K562 (cell line): ENCODE data around the gene MAGIX. TPM values are rescaled to one million over a fixed set of nuclear protein-coding genes. Genes with fewer than 3 reads are reported as not detected.

Experiments
- BDP1 ChIP-seq: IDR thresholded peaks from 3 replicates; pipeline ENCODE4 v1.6.1; 2011; ENCODE audit not compliant: insufficient read length, insufficient read depth
- BHLHE40 ChIP-seq: IDR thresholded peaks from 2 replicates; pipeline ENCODE4 v1.6.1; 2011; ENCODE audit warnings: low read length, improper control_type of control experiment
- CEBPG ChIP-seq, 3 experiments: fragments of 200-800 bp in 1 of 3; sonication (Bioruptor generic) in 1 of 3; sonication (generic) in 1 of 3; formaldehyde crosslinking in 1 of 3; IDR thresholded peaks in 2 of 3; conservative IDR thresholded peaks in 1 of 3; 2 replicates each; pipeline versions ENCODE4 v1.6.1 to v1.8.0; 2016 to 2022; ENCODE audit warnings: missing compliant biosample characterization in 2 of 3, missing genetic modification characterization in 2 of 3, mild to moderate bottlenecking in 1 of 3, missing genetic modification reagents in 1 of 3
- CSDE1 ChIP-seq, 2 experiments: fragments of 450-650 bp; IDR thresholded peaks; 2 replicates each; pipeline ENCODE4 v1.6.1; 2016; ENCODE audit warnings: mild to moderate bottlenecking in 1 of 2
- HINFP ChIP-seq: fragments of 450-650 bp; conservative IDR thresholded peaks from 2 replicates; pipeline ENCODE4 v1.6.1; 2016; ENCODE audit warnings: missing genetic modification characterization, low read depth, mild to moderate bottlenecking, control low read depth, missing compliant biosample characterization
- IRF9 ChIP-seq: fragments of 450-650 bp; IDR thresholded peaks from 2 replicates; pipeline ENCODE4 v1.6.1; 2016; ENCODE audit warnings: missing biosample characterization, missing genetic modification characterization
- JUND ChIP-seq, 2 experiments: IDR thresholded peaks; 2 replicates in 1 of 2; 3 replicates in 1 of 2; pipeline ENCODE4 v1.6.1; 2011; ENCODE audit warnings: borderline replicate concordance in 2 of 2, low read depth in 2 of 2, low read length in 2 of 2, improper control_type of control experiment in 1 of 2, missing biosample characterization in 1 of 2, missing genetic modification characterization in 1 of 2, missing genetic modification reagents in 1 of 2
- MBD2 ChIP-seq: sonication (generic); IDR thresholded peaks from 2 replicates; pipeline ENCODE4 v1.6.1; 2016; ENCODE audit warnings: low read depth, borderline replicate concordance
- MTA2 ChIP-seq: fragments of 450-650 bp; IDR thresholded peaks from 2 replicates; pipeline ENCODE4 v1.6.1; 2016; ENCODE audit warnings: low read depth
- RBM15 ChIP-seq: fragments of 200-400 bp; formaldehyde crosslinking; IDR thresholded peaks from 2 replicates; pipeline ENCODE4 v1.6.1; 2018; ENCODE audit warnings: mild to moderate bottlenecking, low read length, moderate library complexity; ENCODE audit not compliant: insufficient read depth
- SRF ChIP-seq, 2 experiments: fragments of 250-450, 450-650 bp in 1 of 2; sonication (Bioruptor Pico) in 1 of 2; sonication (generic) in 1 of 2; formaldehyde crosslinking; IDR thresholded peaks; 2 replicates each; pipeline versions ENCODE4 v1.5.0 to v1.5.1; 2020 to 2022; ENCODE audit warnings: mild to moderate bottlenecking in 1 of 2, missing genetic modification reagents in 1 of 2
- TFE3 ChIP-seq: fragments of 450-650 bp; formaldehyde crosslinking; IDR thresholded peaks from 2 replicates; pipeline ENCODE4 v1.4.0; 2020; ENCODE audit warnings: mild to moderate bottlenecking, mixed read lengths
- THAP12 ChIP-seq: fragments of 250-450 bp; sonication (Bioruptor Pico); IDR thresholded peaks from 2 replicates; pipeline ENCODE4 v1.9.0; 2021; ENCODE audit warnings: mild to moderate bottlenecking, inconsistent platforms
- ZFP91 ChIP-seq: sonication (generic); formaldehyde crosslinking; IDR thresholded peaks from 2 replicates; pipeline ENCODE4 v1.8.0; 2022; ENCODE audit warnings: mild to moderate bottlenecking, missing genetic modification reagents
- ZNF583 ChIP-seq: fragments of 250-450 bp; sonication (Bioruptor Pico); IDR thresholded peaks from 2 replicates; pipeline ENCODE4 v1.4.0; 2020
- polyA plus RNA-seq, 8 experiments: library from polyadenylated mRNA; depleted of rRNA in 4 of 8; stranded (reverse) in 5 of 8; unstranded in 3 of 8; fragments of >200 nt; fragmentation: Nextera tagmentation in 2 of 8; fragmentation: Illumina TruSeq in 1 of 8; extraction: Ambion mirVana in 2 of 8; extraction: Trizol in 1 of 8; gene quantifications; 2 replicates each; pipeline versions ENCODE4 v1.2.1 to v1.2.3, GENCODE V29; 2011 to 2014; ENCODE audit warnings: inconsistent platforms in 1 of 8, missing spikeins in 1 of 8
- total RNA-seq, 7 experiments: library from RNA; depleted of rRNA in 6 of 7; stranded (reverse); fragments of >200 nt in 6 of 7; fragmentation: Illumina TruSeq in 2 of 7; extraction: Trizol in 2 of 7; gene quantifications; 2 replicates each; pipeline versions ENCODE4 v1.2.1 to v1.2.3, GENCODE V29; 2011 to 2021; ENCODE audit warnings: low replicate concordance in 1 of 7
- TF ChIP-seq, protein P1 (sequence below), 2 experiments: fragments of 450-650 bp in 1 of 2; sonication (generic) in 1 of 2; formaldehyde crosslinking in 1 of 2; IDR thresholded peaks in 1 of 2; conservative IDR thresholded peaks in 1 of 2; 2 replicates each; pipeline versions ENCODE4 v1.6.1 to v1.8.1; 2016 to 2023; ENCODE audit warnings: mild to moderate bottlenecking in 2 of 2, moderate library complexity in 2 of 2, inconsistent platforms in 1 of 2, missing genetic modification reagents in 1 of 2

MAGIX gene
- total and polyA plus RNA-seq, 9 of the 15 experiments (the other 6 are each of a cell fraction or from before 2014, with no cell fraction given), result 0.08 to 3.5 (median 0.47) TPM

DNA sequence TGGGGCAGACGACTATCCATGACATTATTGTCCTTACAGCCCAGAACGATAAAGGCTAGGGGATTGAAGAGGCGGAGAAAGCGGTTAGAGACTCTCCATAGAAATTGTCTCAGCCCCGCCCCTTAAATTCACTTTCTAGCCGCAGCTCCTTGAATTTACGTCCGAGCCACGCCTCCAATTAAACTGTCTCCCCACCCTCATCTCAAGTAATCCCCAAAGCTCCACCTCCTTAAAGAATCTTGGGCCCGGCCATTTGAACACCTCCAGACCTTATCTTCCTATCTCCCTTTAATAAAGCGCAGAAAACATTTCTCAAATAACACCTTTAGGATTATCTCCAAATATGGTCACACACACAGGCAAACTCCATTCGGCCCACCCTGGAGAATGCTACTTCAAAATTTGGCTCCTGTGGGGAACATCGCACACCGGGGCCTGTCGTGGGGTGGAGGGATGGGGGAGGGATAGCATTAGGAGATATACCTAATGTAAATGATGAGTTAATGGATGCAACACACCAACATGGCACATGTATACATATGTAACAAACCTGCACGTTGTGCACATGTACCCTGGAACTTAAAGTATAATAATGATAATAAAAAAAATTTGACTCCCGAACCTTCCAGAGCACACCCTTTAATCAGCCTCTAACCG is 7.2 kb upstream of the MAGIX start (continued):
- no peak for TF ChIP-seq TFE3 (CRISPR knock-in tag)
- TF ChIP-seq BDP1, result no peak
- TF ChIP-seq RBM15, result no peak
- no peak for TF ChIP-seq CSDE1 (IDR thresholded peaks at IDR 0.05)
- no peak for TF ChIP-seq THAP12 (CRISPR knock-in tag)
- TF ChIP-seq SRF (CRISPR knock-in tag; IDR thresholded peaks at IDR 0.05), result peak in 1 of 2 experiments; percentile 76; a peak in 2 of 4 replicates
- TF ChIP-seq ZFP91 (CRISPR knock-in tag), result no peak
- TF ChIP-seq, protein P1, sequence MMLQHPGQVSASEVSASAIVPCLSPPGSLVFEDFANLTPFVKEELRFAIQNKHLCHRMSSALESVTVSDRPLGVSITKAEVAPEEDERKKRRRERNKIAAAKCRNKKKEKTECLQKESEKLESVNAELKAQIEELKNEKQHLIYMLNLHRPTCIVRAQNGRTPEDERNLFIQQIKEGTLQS (IDR thresholded peaks at IDR 0.05), result no peak
- TF ChIP-seq, protein P1 (CRISPR knock-in tag; conservative IDR thresholded peaks at IDR 0.05), result no peak
- no peak for TF ChIP-seq BHLHE40
- no peak for TF ChIP-seq IRF9 (tag)
- no peak for TF ChIP-seq HINFP
- TF ChIP-seq MTA2, result no peak
- TF ChIP-seq ZNF583 (CRISPR knock-in tag), result no peak
- no peak for TF ChIP-seq MBD2
- TF ChIP-seq CEBPG (CRISPR knock-in tag; IDR thresholded peaks at IDR 0.05), result no peak
- no peak for TF ChIP-seq CEBPG (tag; conservative IDR thresholded peaks at IDR 0.05 in 1 of 2, IDR thresholded peaks at IDR 0.05 in 1 of 2)
- no peak; the same call in 1 of the 2 replicates for TF ChIP-seq JUND (IDR thresholded peaks at IDR 0.05; ENCODE audit: borderline replicate concordance, low read depth, low read length)
- 0 out of 3 replicates have a peak, but pooled peaks have one; percentile 4 for TF ChIP-seq JUND (tag; IDR thresholded peaks at IDR 0.05; ENCODE audit: borderline replicate concordance, low read depth, low read length)
